Raji (cell line): ENCODE measurements around the gene FAM9C.

Experiments used
- POLR2A ChIP-seq: IDR thresholded peaks from 2 replicates; pipeline ENCODE4 v1.6.1; 2011; ENCODE audit warnings: low read depth, low read length, control low read depth; ENCODE audit not compliant: insufficient read depth

FAM9C gene

GRCh38 chrX:13023979-13024378 lies 20.4 kb downstream of the FAM9C start:
- no peak for TF ChIP-seq POLR2A

- TF ChIP-seq POLR2A: no peak
These were observed 20.9 kb downstream of the FAM9C start for GRCh38 chrX:13023567-13023966.

GRCh38 chrX:13022926-13023325 lies 21.5 kb downstream of the FAM9C start:
- no peak for TF ChIP-seq POLR2A

- TF ChIP-seq POLR2A: no peak
These were observed 28.7 kb downstream of the FAM9C start for GRCh38 chrX:13015536-13016236.

GRCh38 chrX:13014111-13015096 lies 30.0 kb downstream of the FAM9C start:
- no peak for TF ChIP-seq POLR2A

- TF ChIP-seq POLR2A: no peak
These were observed 30.9 kb downstream of the FAM9C start for GRCh38 chrX:13013363-13014110.

GRCh38 chrX:13010546-13010945 lies 33.9 kb downstream of the FAM9C start:
- no peak for TF ChIP-seq POLR2A

GRCh38 chrX:13009844-13010243 lies 34.6 kb downstream of the FAM9C start:
- no peak for TF ChIP-seq POLR2A

GRCh38 chrX:13009273-13009672 lies 35.1 kb downstream of the FAM9C start:
- no peak for TF ChIP-seq POLR2A

GRCh38 chrX:13008851-13009250 lies 35.6 kb downstream of the FAM9C start:
- no peak for TF ChIP-seq POLR2A

- TF ChIP-seq POLR2A: no peak
These were observed 36.3 kb downstream of the FAM9C start for GRCh38 chrX:13008189-13008533.

GRCh38 chrX:13007519-13008188 lies 36.8 kb downstream of the FAM9C start:
- no peak for TF ChIP-seq POLR2A

GRCh38 chrX:13005661-13006473 lies 38.6 kb downstream of the FAM9C start:
- no peak for TF ChIP-seq POLR2A
